A549 (cell line): ENCODE measurements around the gene RNF133. TPM values are rescaled to one million over a fixed set of nuclear protein-coding genes. Genes with fewer than 3 reads are reported as not detected.

Experiments
- ATAC-seq, 2 experiments: fragments of 200-7000 bp in 1 of 2; fragments of >200 bp in 1 of 2; cut with Nextera tagmentation in 1 of 2; cut with Tn5 transposase in 1 of 2; 3 replicates each; pipeline versions ENCODE4 v1.8.0 to v1.9.1; 2018 to 2020; ENCODE audit warnings: mild to moderate bottlenecking in 1 of 2, moderate library complexity in 1 of 2
- CTCF ChIA-PET: fragments of 300-600 bp; sonication (Branson Sonifier 250); formaldehyde crosslinking; extraction: SDS; loops from one replicate; lab custom pipeline; 2021; ENCODE audit warnings: antibody characterized with exemption, inconsistent platforms; lab: Yijun Ruan, JAX
- POLR2A ChIA-PET: fragments of 350-600 bp; formaldehyde crosslinking; extraction: SDS; loops from one replicate; lab custom pipeline; 2021; ENCODE audit warnings: antibody characterized with exemption, inconsistent platforms; lab: Yijun Ruan, JAX
- DNase-seq, 2 experiments: peaks; one replicate each; pipeline versions ENCODE4 v3.0.0 to v3.0.0-alpha.2; 2011 to 2016; ENCODE audit warnings: low read depth in 1 of 2, low spot score in 1 of 2
- FAIRE-seq: peaks from 2 replicates; lab custom pipeline; 2011; peaks lifted over from hg19 to GRCh38; lab: Jason Lieb, UNC
- H3K27ac ChIP-seq, 2 experiments: fragments of >200 bp; sonication (Bioruptor Twin); formaldehyde crosslinking; 3 replicates each; pipeline ENCODE4 v1.5.1; 2016 to 2017
- H3K4me1 ChIP-seq: fragments of >200 bp; sonication (Bioruptor Twin); formaldehyde crosslinking; 3 replicates; pipeline ENCODE4 v1.6.1; 2016
- H3K4me2 ChIP-seq: fragments of >200 bp; sonication (Bioruptor Twin); formaldehyde crosslinking; 3 replicates; pipeline ENCODE4 v1.6.1; 2016
- H3K4me3 ChIP-seq: fragments of >200 bp; sonication (Bioruptor Twin); formaldehyde crosslinking; 3 replicates; pipeline ENCODE4 v1.5.1; 2016
- H3K9me3 ChIP-seq: fragments of >200 bp; sonication (Bioruptor Twin); formaldehyde crosslinking; 3 replicates; pipeline ENCODE4 v1.6.1; 2016
- CBX2 ChIP-seq: fragments of 200-600 bp; sonication (generic); IDR thresholded peaks from 2 replicates; pipeline ENCODE4 v1.6.1; 2016; ENCODE audit warnings: low read depth, mild to moderate bottlenecking, borderline replicate concordance
- CBX8 ChIP-seq: fragments of 200-600 bp; sonication (generic); IDR thresholded peaks from 2 replicates; pipeline ENCODE4 v1.6.1; 2016
- CHD4 ChIP-seq: fragments of 200-600 bp; sonication (generic); IDR thresholded peaks from 2 replicates; pipeline ENCODE4 v1.6.1; 2016; ENCODE audit warnings: antibody characterized with exemption, mild to moderate bottlenecking, borderline replicate concordance
- EHF ChIP-seq: fragments of 250-450 bp; sonication (Bioruptor Pico); IDR thresholded peaks from 2 replicates; pipeline ENCODE4 v1.5.0; 2020; ENCODE audit warnings: mild to moderate bottlenecking
- EP300 ChIP-seq, 2 experiments: fragments of >200 bp; sonication (Bioruptor Twin); formaldehyde crosslinking; IDR thresholded peaks; 2 replicates in 1 of 2; 3 replicates in 1 of 2; pipeline ENCODE4 v1.6.1; 2016 to 2017
- ESRRA ChIP-seq: fragments of 150-350 bp; IDR thresholded peaks from 2 replicates; pipeline ENCODE4 v1.6.1; 2014; ENCODE audit warnings: mild to moderate bottlenecking, low read length, borderline replicate concordance
- FOXS1 ChIP-seq: fragments of 250-450 bp; sonication (Bioruptor Pico); IDR thresholded peaks from 2 replicates; pipeline ENCODE4 v1.5.0; 2020; ENCODE audit warnings: mild to moderate bottlenecking, moderate library complexity
- HDAC2 ChIP-seq: fragments of 200-600 bp; sonication (generic); IDR thresholded peaks from 2 replicates; pipeline ENCODE4 v1.6.1; 2016
- HEYL ChIP-seq: fragments of 250-450 bp; sonication (Bioruptor Pico); IDR thresholded peaks from 2 replicates; pipeline ENCODE4 v1.8.0; 2021; ENCODE audit warnings: mild to moderate bottlenecking, moderate library complexity
- HOXB13 ChIP-seq: fragments of 250-450 bp; sonication (Bioruptor Pico); IDR thresholded peaks from 2 replicates; pipeline ENCODE4 v1.5.0; 2020; ENCODE audit warnings: low read depth, mild to moderate bottlenecking, moderate library complexity
- JUN ChIP-seq, 2 experiments: fragments of >200 bp; sonication (Bioruptor Twin); formaldehyde crosslinking; IDR thresholded peaks; 2 replicates in 1 of 2; 3 replicates in 1 of 2; pipeline ENCODE4 v1.6.1; 2016 to 2017
- KDM1A ChIP-seq: fragments of 200-600 bp; sonication (generic); IDR thresholded peaks from 2 replicates; pipeline ENCODE4 v1.6.1; 2016; ENCODE audit warnings: low read depth, mild to moderate bottlenecking
- MAZ ChIP-seq: fragments of 150-350 bp; IDR thresholded peaks from 2 replicates; pipeline ENCODE4 v1.6.1; 2014; ENCODE audit warnings: antibody characterized with exemption, low read depth, low read length, borderline replicate concordance
- MYC ChIP-seq: IDR thresholded peaks from 2 replicates; pipeline ENCODE4 v1.6.1; 2012; ENCODE audit warnings: mild to moderate bottlenecking, inconsistent platforms, low read length, improper control_type of control experiment, borderline replicate concordance
- NFE2L2 ChIP-seq: fragments of 150-350 bp; conservative IDR thresholded peaks from 2 replicates; pipeline ENCODE4 v1.6.1; 2014; ENCODE audit warnings: low read length
- NPAS2 ChIP-seq: fragments of 250-450 bp; sonication (Bioruptor Pico); IDR thresholded peaks from 2 replicates; pipeline ENCODE4 v1.8.0; 2022; ENCODE audit warnings: mild to moderate bottlenecking, moderate library complexity, borderline replicate concordance
- NR3C1 ChIP-seq: fragments of >200 bp; sonication (Bioruptor Twin); formaldehyde crosslinking; IDR thresholded peaks from 3 replicates; pipeline ENCODE4 v1.6.1; 2017
- POLR2AphosphoS2 ChIP-seq: conservative IDR thresholded peaks from 2 replicates; pipeline ENCODE4 v1.6.1; 2012; ENCODE audit warnings: low read length, improper control_type of control experiment, inconsistent platforms
- RAD21 ChIP-seq, 2 experiments: fragments of >200 bp in 1 of 2; sonication (Bioruptor Twin) in 1 of 2; formaldehyde crosslinking in 1 of 2; IDR thresholded peaks in 1 of 2; conservative IDR thresholded peaks in 1 of 2; 2 replicates in 1 of 2; 3 replicates in 1 of 2; pipeline ENCODE4 v1.6.1; 2012 to 2018; ENCODE audit warnings: inconsistent platforms in 1 of 2
- RARB ChIP-seq: fragments of 250-450 bp; sonication (Bioruptor Pico); IDR thresholded peaks from 2 replicates; pipeline ENCODE4 v1.8.0; 2021; ENCODE audit warnings: mild to moderate bottlenecking, moderate library complexity
- RCOR1 ChIP-seq: fragments of 150-350 bp; IDR thresholded peaks from 2 replicates; pipeline ENCODE4 v1.6.1; 2014; ENCODE audit warnings: antibody characterized with exemption, low read length, low read depth
- RFX5 ChIP-seq: fragments of 450-650 bp; IDR thresholded peaks from 2 replicates; pipeline ENCODE4 v1.7.1; 2014; ENCODE audit warnings: antibody characterized with exemption, mild to moderate bottlenecking, moderate library complexity
- SMC3 ChIP-seq: fragments of >200 bp; sonication (Bioruptor Twin); formaldehyde crosslinking; IDR thresholded peaks from 3 replicates; pipeline ENCODE4 v1.6.1; 2018; ENCODE audit warnings: inconsistent platforms
- SREBF2 ChIP-seq: fragments of 450-650 bp; IDR thresholded peaks from 2 replicates; pipeline ENCODE4 v1.6.1; 2014; ENCODE audit warnings: mild to moderate bottlenecking, moderate library complexity
- ZC3H11A ChIP-seq: fragments of 450-650 bp; IDR thresholded peaks from 2 replicates; pipeline ENCODE4 v1.6.1; 2014; ENCODE audit warnings: antibody characterized with exemption, mild to moderate bottlenecking
- ZFP36 ChIP-seq: fragments of 450-650 bp; IDR thresholded peaks from 2 replicates; pipeline ENCODE4 v1.6.1; 2014; ENCODE audit warnings: borderline replicate concordance; ENCODE audit not compliant: partially characterized antibody
- WGBS: methylation state at CpG from one replicate; pipeline ENCODE4 v1.1.6; 2017; ENCODE audit errors: missing lambda C conversion rate; 5-methylcytosine and 5-hydroxymethylcytosine counted together
- polyA plus RNA-seq, 4 experiments: library from polyadenylated mRNA; depleted of rRNA in 3 of 4; stranded (reverse); fragments of >200 nt; fragmentation: RNase III in 1 of 4; extraction: RNeasy Plus Mini Kit Qiagen cat#74134 plus additional on column Dnase treatment in 1 of 4; gene quantifications; 2 replicates in 3 of 4; 3 replicates in 1 of 4; pipeline ENCODE4 v1.2.3, GENCODE V29; 2011 to 2017
- TF ChIP-seq, protein P1 (sequence below): fragments of 250-450 bp; sonication (Bioruptor Pico); IDR thresholded peaks from 2 replicates; pipeline ENCODE4 v1.5.0; 2021; ENCODE audit warnings: mild to moderate bottlenecking, moderate library complexity, borderline replicate concordance
- TF ChIP-seq, protein P2 (sequence below): fragments of 150-350 bp; IDR thresholded peaks from 2 replicates; pipeline ENCODE4 v1.6.1; 2014; ENCODE audit warnings: low read depth, mild to moderate bottlenecking, low read length

Gene RNF133
- polyA plus RNA-seq, 2 of the 4 experiments (the other 2 are of a cell fraction) = not detected

DNA sequence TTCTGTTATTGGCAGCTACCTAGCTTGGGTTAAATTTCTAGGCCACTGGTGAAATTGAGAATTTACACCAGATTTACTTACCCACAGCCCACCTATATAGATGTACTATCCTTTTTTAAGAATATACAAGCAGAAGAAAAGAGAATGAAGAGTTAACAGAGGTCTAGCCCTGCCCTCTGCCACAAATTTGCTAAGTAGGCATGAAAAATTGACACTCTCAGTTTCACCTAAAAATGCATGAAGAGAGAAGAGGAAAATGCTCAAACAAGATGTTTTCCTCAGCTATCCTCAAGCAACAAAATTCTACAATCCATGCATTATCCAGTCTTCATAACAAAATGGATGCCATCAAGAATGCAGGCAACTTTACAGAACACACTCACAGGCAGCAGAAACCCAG lies 28.4 kb upstream of the RNF133 start:
- CTCF ChIA-PET = no interaction called here
- no peak overlapping the region for H3K4me3 ChIP-seq

DNA sequence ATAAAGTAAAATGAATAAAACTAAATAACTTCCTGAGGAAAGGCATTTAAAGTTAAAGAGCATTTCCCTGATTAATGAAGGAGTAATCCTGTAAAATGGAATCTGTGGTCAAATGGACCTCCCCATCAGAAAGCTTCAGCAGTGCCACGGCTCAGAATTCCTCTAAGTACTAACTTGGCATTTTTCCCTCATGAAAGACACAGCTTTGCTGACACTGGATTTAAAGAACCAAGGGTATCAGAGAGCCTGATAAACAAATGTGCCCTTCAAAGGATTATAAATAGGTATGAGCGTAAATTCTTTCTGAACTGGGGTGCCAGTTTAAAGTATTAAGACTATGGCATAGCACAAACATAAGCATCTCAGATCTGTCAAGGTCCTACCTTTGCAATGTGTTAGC lies 28.0 kb upstream of the RNF133 start:
- no peak for ATAC-seq
- no peak for DNase-seq
- H3K4me1 ChIP-seq = no peaks in the 10 kb centered on the region
- no peak for FAIRE-seq
- 11% methylated on average over 2 of the region's 2 CpGs for WGBS
- no peaks in the 10 kb centered on the region for H3K9me3 ChIP-seq
- H3K4me2 ChIP-seq = no peak overlapping the region
- no peak for TF ChIP-seq NR3C1
- TF ChIP-seq ESRRA = no peak
- no peak for TF ChIP-seq HEYL (CRISPR knock-in tag)
- TF ChIP-seq RCOR1 = no peak
- no peak for TF ChIP-seq SMC3
- no peak for TF ChIP-seq POLR2AphosphoS2
- TF ChIP-seq CBX8 = no peak
- no peak for TF ChIP-seq NPAS2
- ChIA-PET CTCF (no interaction called here), POLR2A (no interaction called here)
- H3K27ac ChIP-seq = no peak overlapping the region
- H3K4me3 ChIP-seq = no peak overlapping the region

More for the DNA sequence above, 28.4 kb upstream of the RNF133 start:
- FAIRE-seq (no peak), DNase-seq (no peak), ATAC-seq (no peak)
- no peaks in the 10 kb centered on the region for H3K9me3 ChIP-seq
- POLR2A ChIA-PET = no interaction called here
- H3K27ac ChIP-seq = no peak overlapping the region
- H3K4me2 ChIP-seq = no peak overlapping the region
- TF ChIP-seq HOXB13 (CRISPR knock-in tag) (no peak), RCOR1 (no peak), KDM1A (no peak), RFX5 (no peak), ESRRA (no peak), SMC3 (no peak)
- TF ChIP-seq, protein P1, sequence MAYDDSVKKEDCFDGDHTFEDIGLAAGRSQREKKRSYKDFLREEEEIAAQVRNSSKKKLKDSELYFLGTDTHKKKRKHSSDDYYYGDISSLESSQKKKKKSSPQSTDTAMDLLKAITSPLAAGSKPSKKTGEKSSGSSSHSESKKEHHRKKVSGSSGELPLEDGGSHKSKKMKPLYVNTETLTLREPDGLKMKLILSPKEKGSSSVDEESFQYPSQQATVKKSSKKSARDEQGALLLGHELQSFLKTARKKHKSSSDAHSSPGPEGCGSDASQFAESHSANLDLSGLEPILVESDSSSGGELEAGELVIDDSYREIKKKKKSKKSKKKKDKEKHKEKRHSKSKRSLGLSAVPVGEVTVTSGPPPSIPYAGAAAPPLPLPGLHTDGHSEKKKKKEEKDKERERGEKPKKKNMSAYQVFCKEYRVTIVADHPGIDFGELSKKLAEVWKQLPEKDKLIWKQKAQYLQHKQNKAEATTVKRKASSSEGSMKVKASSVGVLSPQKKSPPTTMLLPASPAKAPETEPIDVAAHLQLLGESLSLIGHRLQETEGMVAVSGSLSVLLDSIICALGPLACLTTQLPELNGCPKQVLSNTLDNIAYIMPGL (CRISPR knock-in tag) = no peak
- H3K4me1 ChIP-seq = no peaks in the 10 kb centered on the region

DNA sequence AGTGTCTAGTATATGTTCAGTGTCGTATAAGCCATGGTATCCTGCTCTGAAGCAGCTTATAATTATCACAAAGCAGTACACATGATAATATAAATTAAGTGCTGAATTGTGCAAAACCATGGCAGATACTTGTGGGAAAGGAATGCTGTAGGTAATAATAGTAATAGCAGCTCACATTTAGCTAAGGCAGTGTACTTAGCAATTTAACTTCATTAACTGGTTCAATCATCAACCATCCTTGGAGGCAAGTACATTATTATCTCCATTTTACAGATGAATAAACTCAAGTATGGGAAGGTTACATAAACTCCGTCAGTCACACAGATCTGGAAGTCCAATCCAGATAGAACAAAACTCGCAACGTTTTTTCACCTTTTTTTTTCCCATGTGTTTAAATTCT lies 25.4 kb upstream of the RNF133 start:
- WGBS = 6% methylated on average over 4 of the region's 4 CpGs
- ChIA-PET CTCF (no interaction called here), POLR2A (no interaction called here)
- Histone ChIP-seq H3K27ac (no peak overlapping the region), H3K9me3 (no peaks in the 10 kb centered on the region), H3K4me1 (no peaks in the 10 kb centered on the region), H3K4me2 (no peak overlapping the region)
- FAIRE-seq = no peak
- TF ChIP-seq RAD21 (conservative IDR thresholded peaks at IDR 0.05 in 1 of 2, IDR thresholded peaks at IDR 0.05 in 1 of 2) (no peak), ZFP36 (no peak), CBX2 (no peak), EP300 (IDR thresholded peaks at IDR 0.05) (no peak), MAZ (no peak), FOXS1 (no peak), MYC (no peak), JUN (IDR thresholded peaks at IDR 0.05) (no peak), HDAC2 (no peak), RARB (no peak)
- TF ChIP-seq, all 56 proteins: peak for 0
- ATAC-seq (no peak), DNase-seq (no peak)
- no peak overlapping the region for H3K4me3 ChIP-seq

- WGBS = 4% methylated on average over 4 of the region's 4 CpGs
- H3K4me3 ChIP-seq = no peak overlapping the region
- no peak overlapping the region for H3K27ac ChIP-seq
- H3K9me3 ChIP-seq = no peaks in the 10 kb centered on the region
- H3K4me1 ChIP-seq = no peaks in the 10 kb centered on the region
- no peak for FAIRE-seq
- TF ChIP-seq ZC3H11A (no peak), RARB (no peak), NFE2L2 (no peak), ESRRA (no peak), EHF (CRISPR knock-in tag) (no peak), RCOR1 (no peak), SREBF2 (no peak), CHD4 (no peak), RAD21 (conservative IDR thresholded peaks at IDR 0.05 in 1 of 2, IDR thresholded peaks at IDR 0.05 in 1 of 2) (no peak)
- TF ChIP-seq, protein P2, sequence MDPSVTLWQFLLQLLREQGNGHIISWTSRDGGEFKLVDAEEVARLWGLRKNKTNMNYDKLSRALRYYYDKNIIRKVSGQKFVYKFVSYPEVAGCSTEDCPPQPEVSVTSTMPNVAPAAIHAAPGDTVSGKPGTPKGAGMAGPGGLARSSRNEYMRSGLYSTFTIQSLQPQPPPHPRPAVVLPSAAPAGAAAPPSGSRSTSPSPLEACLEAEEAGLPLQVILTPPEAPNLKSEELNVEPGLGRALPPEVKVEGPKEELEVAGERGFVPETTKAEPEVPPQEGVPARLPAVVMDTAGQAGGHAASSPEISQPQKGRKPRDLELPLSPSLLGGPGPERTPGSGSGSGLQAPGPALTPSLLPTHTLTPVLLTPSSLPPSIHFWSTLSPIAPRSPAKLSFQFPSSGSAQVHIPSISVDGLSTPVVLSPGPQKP = no peak
- TF ChIP-seq, all 56 proteins: peak for 0
- no peak for DNase-seq
- no peak for ATAC-seq
- POLR2A ChIA-PET = no interaction called here
- CTCF ChIA-PET = no interaction called here
- no peak overlapping the region for H3K4me2 ChIP-seq
Measured at GRCh38 chr7:122719010-122719578, 20.2 kb upstream of the RNF133 start.
